Vagina (tissue), 2 donors: Measurements from ENCODE around the gene KIF2B.

Experiments
- POLR2A ChIP-seq, 2 donors: fragments of 450-650 bp; IDR thresholded peaks; one replicate each; pipeline ENCODE4 v1.6.1; 2017; ENCODE audit warnings: antibody characterized with exemption in 2 of 2, mild to moderate bottlenecking in 2 of 2, moderate library complexity in 2 of 2
- POLR2AphosphoS5 ChIP-seq, 2 donors: sonication (generic); formaldehyde crosslinking; IDR thresholded peaks; one replicate each; pipeline ENCODE4 v1.9.0; 2017; ENCODE audit warnings: antibody characterized with exemption in 2 of 2, mild to moderate bottlenecking in 2 of 2, low read depth in 1 of 2; ENCODE audit not compliant: insufficient read depth in 1 of 2
- TF ChIP-seq, protein P1 (sequence below), 3 experiments: fragments of 450-650 bp in 2 of 3; fragments of 200-600 bp in 1 of 3; sonication (generic) in 1 of 3; IDR thresholded peaks; one replicate each; pipeline ENCODE4 v1.5.1; 2017 to 2019; ENCODE audit warnings: antibody characterized with exemption in 3 of 3, mild to moderate bottlenecking in 2 of 3, moderate library complexity in 2 of 3

DNA sequence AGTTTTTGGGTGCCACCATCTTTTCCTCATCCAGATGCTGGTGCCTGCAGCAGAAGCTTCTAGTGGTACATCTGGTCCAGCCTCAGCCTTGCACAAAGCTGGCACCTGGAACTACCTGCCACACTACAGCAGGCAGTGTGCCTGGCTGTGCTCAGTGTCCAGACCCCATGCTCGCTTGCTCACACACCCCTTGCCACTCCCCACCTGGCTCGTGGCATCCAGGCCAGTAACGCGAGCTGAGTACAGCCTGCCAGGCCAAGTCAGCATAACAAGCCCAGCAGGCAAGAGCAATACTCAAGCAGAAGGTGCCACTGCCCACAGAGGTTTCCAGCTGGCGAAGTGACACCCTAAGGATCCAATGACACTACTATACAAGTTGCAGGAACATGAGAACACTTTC is 29.7 kb upstream of the KIF2B start:
- TF ChIP-seq, protein P1, sequence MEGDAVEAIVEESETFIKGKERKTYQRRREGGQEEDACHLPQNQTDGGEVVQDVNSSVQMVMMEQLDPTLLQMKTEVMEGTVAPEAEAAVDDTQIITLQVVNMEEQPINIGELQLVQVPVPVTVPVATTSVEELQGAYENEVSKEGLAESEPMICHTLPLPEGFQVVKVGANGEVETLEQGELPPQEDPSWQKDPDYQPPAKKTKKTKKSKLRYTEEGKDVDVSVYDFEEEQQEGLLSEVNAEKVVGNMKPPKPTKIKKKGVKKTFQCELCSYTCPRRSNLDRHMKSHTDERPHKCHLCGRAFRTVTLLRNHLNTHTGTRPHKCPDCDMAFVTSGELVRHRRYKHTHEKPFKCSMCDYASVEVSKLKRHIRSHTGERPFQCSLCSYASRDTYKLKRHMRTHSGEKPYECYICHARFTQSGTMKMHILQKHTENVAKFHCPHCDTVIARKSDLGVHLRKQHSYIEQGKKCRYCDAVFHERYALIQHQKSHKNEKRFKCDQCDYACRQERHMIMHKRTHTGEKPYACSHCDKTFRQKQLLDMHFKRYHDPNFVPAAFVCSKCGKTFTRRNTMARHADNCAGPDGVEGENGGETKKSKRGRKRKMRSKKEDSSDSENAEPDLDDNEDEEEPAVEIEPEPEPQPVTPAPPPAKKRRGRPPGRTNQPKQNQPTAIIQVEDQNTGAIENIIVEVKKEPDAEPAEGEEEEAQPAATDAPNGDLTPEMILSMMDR (IDR thresholded peaks at IDR 0.05) = no peak
- TF ChIP-seq POLR2A (IDR thresholded peaks at IDR 0.05) = no peak
- TF ChIP-seq POLR2AphosphoS5 (IDR thresholded peaks at IDR 0.05; ENCODE audit: insufficient read depth in 1 of 2, low read depth in 1 of 2) = no peak
